HG03139 (cell line): Measurements from ENCODE around the gene DACH1.

Experiments used
- ATAC-seq: cut with Tn5 transposase; IDR thresholded peaks from one replicate; pipeline ENCODE4 v1.9.1; 2021; ENCODE audit not compliant: unreplicated experiment

The DACH1 gene

GRCh38 chr13:71714802-71715375 lies 152.1 kb downstream of the DACH1 start:
- no peak for ATAC-seq

- no peak for ATAC-seq
These were observed 153.9 kb downstream of the DACH1 start for GRCh38 chr13:71712988-71713653.

- no peak for ATAC-seq
These were observed 162.3 kb downstream of the DACH1 start for GRCh38 chr13:71704656-71705055.

- no peak for ATAC-seq
These were observed 163.9 kb downstream of the DACH1 start for GRCh38 chr13:71703138-71703537.

- ATAC-seq: no peak
These were observed 164.8 kb downstream of the DACH1 start for GRCh38 chr13:71702253-71702652.

- no peak for ATAC-seq
These were observed 165.3 kb downstream of the DACH1 start for GRCh38 chr13:71701741-71702140.

GRCh38 chr13:71699342-71699741 lies 167.7 kb downstream of the DACH1 start:
- no peak for ATAC-seq

- ATAC-seq: no peak
These were observed 171.3 kb downstream of the DACH1 start for GRCh38 chr13:71695662-71696061.

- ATAC-seq: no peak
These were observed 181.9 kb downstream of the DACH1 start for GRCh38 chr13:71685072-71685471.

- no peak for ATAC-seq
These were observed 184.9 kb downstream of the DACH1 start for GRCh38 chr13:71681901-71682613.

GRCh38 chr13:71677124-71677523 lies 189.9 kb downstream of the DACH1 start:
- ATAC-seq: no peak

- ATAC-seq: no peak
These were observed 194.5 kb downstream of the DACH1 start for GRCh38 chr13:71672512-71672911.

- ATAC-seq: no peak
These were observed 203.6 kb downstream of the DACH1 start for GRCh38 chr13:71663431-71663830.

GRCh38 chr13:71661921-71662320 lies 205.1 kb downstream of the DACH1 start:
- no peak for ATAC-seq

- no peak for ATAC-seq
These were observed 207.6 kb downstream of the DACH1 start for GRCh38 chr13:71659404-71659803.

- no peak for ATAC-seq
These were observed 221.5 kb downstream of the DACH1 start for GRCh38 chr13:71645467-71645866.

- ATAC-seq: no peak
These were observed 222.4 kb downstream of the DACH1 start for GRCh38 chr13:71644579-71644978.

- ATAC-seq: no peak
These were observed 223.6 kb downstream of the DACH1 start for GRCh38 chr13:71643448-71643860.

- ATAC-seq: no peak
These were observed 228.3 kb downstream of the DACH1 start for GRCh38 chr13:71638751-71639150.

- ATAC-seq: no peak
These were observed 232.2 kb downstream of the DACH1 start for GRCh38 chr13:71634602-71635443.

- no peak for ATAC-seq
These were observed 232.8 kb downstream of the DACH1 start for GRCh38 chr13:71634182-71634581.
